ENCODE data around the gene KCNIP4. TPM values are rescaled to one million over a fixed set of nuclear protein-coding genes. Genes with fewer than 3 reads are reported as not detected.

Gene KCNIP4
- polyA plus RNA-seq, 1 donor (not counting 4 experiments of a cell fraction or from before 2014, with no cell fraction given) = 0.07 TPM

- Histone ChIP-seq H3K4me3 (ENCODE audit: control insufficient read depth in 2 of 3, extremely low read depth in 1 of 3, insufficient read depth in 2 of 3, low read depth in 1 of 3, low read length in 3 of 3) (no peak overlapping the region), H2AFZ (ENCODE audit: control insufficient read depth, low read length) (no peak overlapping the region), H3K79me2 (ENCODE audit: control insufficient read depth, insufficient read depth, low read length) (no peaks in the 10 kb centered on the region), H3K4me1 (ENCODE audit: control insufficient read depth, extremely low read depth, insufficient read depth, low read length) (no peaks in the 10 kb centered on the region), H3K4me2 (ENCODE audit: control insufficient read depth, extremely low read depth, insufficient read depth, low read depth, low read length) (no peak overlapping the region), H3K9me3 (ENCODE audit: control insufficient read depth, low read depth, low read length) (no peaks in the 10 kb centered on the region), H3K9ac (ENCODE audit: control insufficient read depth, extremely low read depth, insufficient read depth, low read length) (no peak overlapping the region), H4K20me1 (ENCODE audit: control insufficient read depth, extremely low read depth, insufficient read depth, low read length) (no peaks in the 10 kb centered on the region), H3K36me3 (ENCODE audit: control insufficient read depth in 2 of 2, extremely low read depth in 1 of 2, insufficient read depth in 2 of 2, low read length in 2 of 2) (no peaks in the 10 kb centered on the region), H3K27me3 (ENCODE audit: control insufficient read depth, extremely low read depth, insufficient read depth, low read length) (no peaks in the 10 kb centered on the region), H3K9me1 (ENCODE audit: control insufficient read depth, extremely low read depth, insufficient read depth, low read length) (no peaks in the 10 kb centered on the region), H3K27ac (ENCODE audit: control insufficient read depth, insufficient read depth, low read length) (no peak overlapping the region)
- dilution Hi-C loops (cut with MboI; ENCODE audit: extremely low pct_ligation_motif_present, low sequenced_read_pairs) = no loop called here
- TF ChIP-seq EZH2 (IDR thresholded peaks at IDR 0.05; ENCODE audit: low read length) (no peak), CTCF (optimal IDR thresholded peaks at IDR 0.05 in 1 of 3, IDR thresholded peaks at IDR 0.05 in 1 of 3, conservative IDR thresholded peaks at IDR 0.05 in 1 of 3; ENCODE audit: extremely low read depth in 1 of 3, insufficient read depth in 2 of 3, low read length in 3 of 3) (no peak)
- no peak for FAIRE-seq
- DNase-seq (ENCODE audit: low read depth, low spot score) = no peak
These were observed 6.3 kb upstream of the KCNIP4 start for GRCh38 chr4:21954916-21955315.

- Histone ChIP-seq H4K20me1 (ENCODE audit: control insufficient read depth, extremely low read depth, insufficient read depth, low read length) (no peaks in the 10 kb centered on the region), H3K4me3 (ENCODE audit: control insufficient read depth in 2 of 3, extremely low read depth in 1 of 3, insufficient read depth in 2 of 3, low read depth in 1 of 3, low read length in 3 of 3) (no peak overlapping the region), H3K27me3 (ENCODE audit: control insufficient read depth, extremely low read depth, insufficient read depth, low read length) (peaks cover 9% of the 10 kb centered on the region), H3K4me2 (ENCODE audit: control insufficient read depth, extremely low read depth, insufficient read depth, low read depth, low read length) (no peak overlapping the region), H2AFZ (ENCODE audit: control insufficient read depth, low read length) (no peak overlapping the region), H3K79me2 (ENCODE audit: control insufficient read depth, insufficient read depth, low read length) (no peaks in the 10 kb centered on the region), H3K36me3 (ENCODE audit: control insufficient read depth in 2 of 2, extremely low read depth in 1 of 2, insufficient read depth in 2 of 2, low read length in 2 of 2) (no peaks in the 10 kb centered on the region), H3K9me1 (ENCODE audit: control insufficient read depth, extremely low read depth, insufficient read depth, low read length) (no peaks in the 10 kb centered on the region), H3K4me1 (ENCODE audit: control insufficient read depth, extremely low read depth, insufficient read depth, low read length) (no peaks in the 10 kb centered on the region), H3K9me3 (ENCODE audit: control insufficient read depth, low read depth, low read length) (no peaks in the 10 kb centered on the region), H3K27ac (ENCODE audit: control insufficient read depth, insufficient read depth, low read length) (no peak overlapping the region), H3K9ac (ENCODE audit: control insufficient read depth, extremely low read depth, insufficient read depth, low read length) (no peak overlapping the region)
- TF ChIP-seq EZH2 (IDR thresholded peaks at IDR 0.05; ENCODE audit: low read length) (no peak), CTCF (optimal IDR thresholded peaks at IDR 0.05 in 1 of 3, IDR thresholded peaks at IDR 0.05 in 1 of 3, conservative IDR thresholded peaks at IDR 0.05 in 1 of 3; ENCODE audit: extremely low read depth in 1 of 3, insufficient read depth in 2 of 3, low read length in 3 of 3) (no peak)
- dilution Hi-C loops (cut with MboI; ENCODE audit: extremely low pct_ligation_motif_present, low sequenced_read_pairs) = no loop called here
- no peak for FAIRE-seq
- DNase-seq (ENCODE audit: low read depth, low spot score) = no peak
These were observed 5.1 kb upstream of the KCNIP4 start for GRCh38 chr4:21953653-21954052.

All from keratinocyte (primary cell).